Epithelial cell of esophagus (primary cell): ENCODE measurements around the gene FGF14.

Experiments used
- DNase-seq: peaks from one replicate; pipeline ENCODE4 v3.0.0; 2010; ENCODE audit warnings: low read depth
- H3K4me3 ChIP-seq: 2 replicates; pipeline ENCODE4 v1.5.1; 2011; ENCODE audit warnings: mild to moderate bottlenecking, low read length, control low read depth
- CTCF ChIP-seq: IDR thresholded peaks from 2 replicates; pipeline ENCODE4 v1.5.1; 2011; ENCODE audit warnings: low read depth, mild to moderate bottlenecking, low read length, control low read depth, inconsistent platforms; ENCODE audit not compliant: insufficient read depth; ENCODE audit errors: missing control alignments

Gene FGF14

GRCh38 chr13:101708115-101708514 lies 693.7 kb downstream of the FGF14 start:
- DNase-seq: no peak
- TF ChIP-seq CTCF: no peak
- no peak overlapping the region for H3K4me3 ChIP-seq

- no peak overlapping the region for H3K4me3 ChIP-seq
- no peak for TF ChIP-seq CTCF
- DNase-seq: no peak
Measured at GRCh38 chr13:101707659-101708058, 694.2 kb downstream of the FGF14 start.

- no peak for TF ChIP-seq CTCF
- DNase-seq: peak; percentile 92
- no peak overlapping the region for H3K4me3 ChIP-seq
Measured at GRCh38 chr13:101706651-101707050, 695.2 kb downstream of the FGF14 start.

GRCh38 chr13:101703838-101704237 lies 698.0 kb downstream of the FGF14 start:
- H3K4me3 ChIP-seq: no peak overlapping the region
- no peak for DNase-seq
- TF ChIP-seq CTCF: no peak

GRCh38 chr13:101703081-101703480 lies 698.8 kb downstream of the FGF14 start:
- DNase-seq: no peak
- no peak for TF ChIP-seq CTCF
- no peak overlapping the region for H3K4me3 ChIP-seq

GRCh38 chr13:101700598-101700997 lies 701.2 kb downstream of the FGF14 start:
- H3K4me3 ChIP-seq: no peak overlapping the region
- no peak for TF ChIP-seq CTCF
- no peak for DNase-seq

- no peak overlapping the region for H3K4me3 ChIP-seq
- TF ChIP-seq CTCF: no peak
- peak; percentile 23 for DNase-seq
Measured at GRCh38 chr13:101698400-101698799, 703.4 kb downstream of the FGF14 start.
